ENCODE results near the gene KRT2. TPM values are rescaled to one million over a fixed set of nuclear protein-coding genes. Genes with fewer than 3 reads are reported as not detected.

KRT2 gene
- total RNA-seq, 4 donors from 2014 or later, result not detected

DNA sequence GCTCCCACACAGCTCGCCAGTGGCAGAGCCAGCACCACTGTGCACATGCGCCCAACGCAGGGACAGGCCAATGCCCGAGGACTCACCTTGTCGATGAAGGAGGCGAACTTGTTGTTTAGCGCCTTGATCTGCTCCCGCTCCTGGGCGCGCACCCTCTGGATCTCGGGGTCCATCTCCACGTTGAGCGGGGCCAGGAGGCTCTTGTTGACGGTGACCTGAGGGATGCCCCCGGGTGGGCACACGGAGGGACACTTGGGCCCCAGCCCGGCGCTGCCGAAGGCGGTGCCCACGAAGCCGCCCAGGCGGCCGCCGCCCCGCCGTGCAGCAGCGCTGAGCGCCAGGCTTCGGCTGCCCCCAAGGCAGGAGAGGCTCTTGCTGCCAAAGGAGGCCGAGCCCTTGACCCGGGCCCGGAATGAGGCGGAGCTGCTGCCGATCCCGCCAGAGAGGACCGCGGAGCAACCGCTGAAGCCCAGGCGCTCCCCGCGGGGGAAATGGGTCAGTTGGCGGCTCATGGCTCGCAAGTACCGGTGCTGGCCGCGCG is 51.0 kb downstream of the KRT2 start, which contains the start of gene KRT72:
Gene KRT72, minus strand, starts transcription at position 523 of the 541 bp plus-strand sequence. Its CDS starts 11 bp downstream, at position 512.
- peak; percentile 82 for DNase-seq (ENCODE audit: extremely low spot score)
- H3K4me1 ChIP-seq, result no peaks in the 10 kb centered on the region
- H3K27me3 ChIP-seq, result peaks cover 0 to 56% (median 9%) of the 10 kb centered on the region in 4 donors
- TF ChIP-seq EP300 (IDR thresholded peaks at IDR 0.05), result no peak
- TF ChIP-seq, protein P1, sequence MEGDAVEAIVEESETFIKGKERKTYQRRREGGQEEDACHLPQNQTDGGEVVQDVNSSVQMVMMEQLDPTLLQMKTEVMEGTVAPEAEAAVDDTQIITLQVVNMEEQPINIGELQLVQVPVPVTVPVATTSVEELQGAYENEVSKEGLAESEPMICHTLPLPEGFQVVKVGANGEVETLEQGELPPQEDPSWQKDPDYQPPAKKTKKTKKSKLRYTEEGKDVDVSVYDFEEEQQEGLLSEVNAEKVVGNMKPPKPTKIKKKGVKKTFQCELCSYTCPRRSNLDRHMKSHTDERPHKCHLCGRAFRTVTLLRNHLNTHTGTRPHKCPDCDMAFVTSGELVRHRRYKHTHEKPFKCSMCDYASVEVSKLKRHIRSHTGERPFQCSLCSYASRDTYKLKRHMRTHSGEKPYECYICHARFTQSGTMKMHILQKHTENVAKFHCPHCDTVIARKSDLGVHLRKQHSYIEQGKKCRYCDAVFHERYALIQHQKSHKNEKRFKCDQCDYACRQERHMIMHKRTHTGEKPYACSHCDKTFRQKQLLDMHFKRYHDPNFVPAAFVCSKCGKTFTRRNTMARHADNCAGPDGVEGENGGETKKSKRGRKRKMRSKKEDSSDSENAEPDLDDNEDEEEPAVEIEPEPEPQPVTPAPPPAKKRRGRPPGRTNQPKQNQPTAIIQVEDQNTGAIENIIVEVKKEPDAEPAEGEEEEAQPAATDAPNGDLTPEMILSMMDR (IDR thresholded peaks at IDR 0.05), result no peak
- TF ChIP-seq POLR2A (IDR thresholded peaks at IDR 0.05; ENCODE audit: low read depth), result no peak
- no peak for TF ChIP-seq POLR2AphosphoS5 (IDR thresholded peaks at IDR 0.05)
- 44% methylated on average over 14 of the region's 48 CpGs for WGBS
- no peak within 1 kb of the TSS for H3K27ac ChIP-seq (replicated peaks in 1 of 4)
- no peaks in the 10 kb centered on the region for H3K9me3 ChIP-seq
- intact Hi-C loops (cut with DNase I), result no loop called here
- no peaks in the 10 kb centered on the region for H3K36me3 ChIP-seq
- no peak within 1 kb of the TSS for H3K4me3 ChIP-seq

DNA sequence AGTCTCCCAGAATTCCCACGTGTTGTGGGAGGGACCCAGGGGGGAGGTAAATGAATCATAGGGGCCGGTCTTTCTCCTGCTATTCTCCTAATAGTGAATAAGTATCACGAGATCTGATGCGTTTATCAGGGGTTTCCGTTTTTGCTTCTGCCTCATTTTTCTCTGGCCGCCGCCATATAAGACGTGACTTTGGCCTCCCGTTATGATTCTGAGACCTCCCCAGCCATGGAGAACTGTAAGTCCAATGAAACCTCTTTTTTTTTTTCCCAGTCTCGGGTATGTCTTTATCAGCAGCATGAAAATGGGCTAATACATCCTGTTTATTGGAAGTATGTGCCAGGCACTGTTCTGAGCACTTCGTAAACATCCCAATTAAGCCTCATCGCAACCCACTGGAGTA is 51.5 kb downstream of the KRT2 start:
- H3K9me3 ChIP-seq, result no peaks in the 10 kb centered on the region
- no peaks in the 10 kb centered on the region for H3K4me1 ChIP-seq
- TF ChIP-seq POLR2AphosphoS5 (IDR thresholded peaks at IDR 0.05) (no peak), POLR2A (IDR thresholded peaks at IDR 0.05; ENCODE audit: low read depth) (no peak), EP300 (IDR thresholded peaks at IDR 0.05) (no peak)
- TF ChIP-seq, protein P1 (IDR thresholded peaks at IDR 0.05), result no peak
- H3K36me3 ChIP-seq, result no peaks in the 10 kb centered on the region
- DNase-seq (ENCODE audit: extremely low spot score), result peak; percentile 29
- H3K4me3 ChIP-seq, result no peak overlapping the region
- 84% methylated on average over 12 of the region's 12 CpGs for WGBS
- H3K27ac ChIP-seq (replicated peaks in 1 of 4), result no peak overlapping the region
- intact Hi-C loops (cut with DNase I), result no loop called here
- peaks cover 0 to 56% (median 9%) of the 10 kb centered on the region in 4 donors for H3K27me3 ChIP-seq

DNA sequence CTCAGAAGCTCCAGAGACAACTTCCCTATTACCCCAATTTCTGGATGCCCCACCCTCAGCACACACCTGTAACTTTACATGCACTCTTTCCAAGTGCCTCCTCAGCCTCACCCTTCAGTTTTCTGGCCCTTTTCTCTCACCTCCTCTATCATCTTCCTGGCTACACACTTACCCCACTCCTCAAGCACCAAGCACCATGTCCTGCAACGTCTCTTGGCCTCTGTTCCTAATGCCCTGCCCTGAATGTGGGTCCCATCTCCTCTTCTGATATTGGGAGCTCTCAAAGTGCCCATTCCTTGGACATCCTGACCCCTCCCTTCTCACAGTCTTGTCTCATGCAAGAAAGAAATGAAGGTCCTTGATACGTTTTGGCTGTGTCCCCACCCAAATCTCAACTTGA is 51.9 kb downstream of the KRT2 start:
- no peak overlapping the region for H3K27ac ChIP-seq (replicated peaks in 1 of 4)
- no peak overlapping the region for H3K4me3 ChIP-seq
- WGBS, result 80% methylated on average over 2 of the region's 2 CpGs
- peaks cover 0 to 55% (median 9%) of the 10 kb centered on the region in 4 donors for H3K27me3 ChIP-seq
- peak; percentile 53 for DNase-seq (ENCODE audit: extremely low spot score)
- H3K36me3 ChIP-seq, result no peaks in the 10 kb centered on the region
- H3K9me3 ChIP-seq, result no peaks in the 10 kb centered on the region
- no peaks in the 10 kb centered on the region for H3K4me1 ChIP-seq
- intact Hi-C loops (cut with DNase I), result no loop called here
- TF ChIP-seq EP300 (IDR thresholded peaks at IDR 0.05) (no peak), POLR2A (IDR thresholded peaks at IDR 0.05; ENCODE audit: low read depth) (no peak), POLR2AphosphoS5 (IDR thresholded peaks at IDR 0.05) (no peak)
- TF ChIP-seq, protein P1 (IDR thresholded peaks at IDR 0.05), result no peak

DNA sequence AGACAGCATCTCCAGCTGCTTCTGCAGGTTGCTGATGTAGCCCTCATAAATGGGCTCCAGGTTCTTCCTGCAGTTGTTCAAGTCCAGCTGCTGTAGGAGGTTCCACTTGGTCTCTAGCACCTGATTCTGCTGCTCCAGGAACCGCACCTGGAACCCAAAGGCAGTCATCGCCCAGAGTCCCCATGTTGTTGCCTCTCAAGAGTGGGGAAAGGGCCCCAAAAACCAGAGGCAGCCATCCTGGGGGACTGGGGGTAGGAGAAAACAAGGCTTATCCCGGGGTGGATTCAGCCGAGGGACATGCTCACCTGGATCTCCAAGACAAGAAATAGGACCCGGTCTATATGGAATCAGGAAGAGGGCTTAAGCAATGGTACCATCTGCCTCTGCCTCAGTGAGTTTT is 53.0 kb downstream of the KRT2 start:
- TF ChIP-seq POLR2AphosphoS5 (IDR thresholded peaks at IDR 0.05) (no peak), EP300 (IDR thresholded peaks at IDR 0.05) (no peak), POLR2A (IDR thresholded peaks at IDR 0.05; ENCODE audit: low read depth) (no peak)
- TF ChIP-seq, protein P1 (IDR thresholded peaks at IDR 0.05), result no peak
- WGBS, result 98% methylated on average over 5 of the region's 5 CpGs
- no peak overlapping the region for H3K27ac ChIP-seq (replicated peaks in 1 of 4)
- peaks cover 0 to 52% (median 9%) of the 10 kb centered on the region in 4 donors for H3K27me3 ChIP-seq
- no peaks in the 10 kb centered on the region for H3K4me1 ChIP-seq
- H3K4me3 ChIP-seq, result no peak overlapping the region
- H3K36me3 ChIP-seq, result no peaks in the 10 kb centered on the region
- no peaks in the 10 kb centered on the region for H3K9me3 ChIP-seq
- intact Hi-C loops (cut with DNase I), result no loop called here
- no peak for DNase-seq (ENCODE audit: extremely low spot score)

Other genes starting within 250 kb of the KRT2 start
- gene KRT82, start 245.9 kb downstream of the KRT2 start, total RNA-seq, result not detected
- not detected for gene KRT75, start 217.8 kb downstream of the KRT2 start, total RNA-seq
- not detected for gene KRT6B, start 200.1 kb downstream of the KRT2 start, total RNA-seq
- gene KRT6C, start 178.4 kb downstream of the KRT2 start, total RNA-seq, result not detected
- gene KRT6A, start 159.0 kb downstream of the KRT2 start, total RNA-seq, result 1 to 10 TPM in 1 of 4 donors, not detected in 3; 5.4 TPM
- gene KRT5, start 131.8 kb downstream of the KRT2 start, total RNA-seq, result 1 to 10 TPM in 1 of 4 donors, under 1 TPM in 1, not detected in 2; 0.46 to 1.2 TPM
- not detected for gene KRT71, start 99.1 kb downstream of the KRT2 start, total RNA-seq
- gene KRT74, start 78.4 kb downstream of the KRT2 start, total RNA-seq, result not detected
- not detected for gene KRT72, start 50.7 kb downstream of the KRT2 start, total RNA-seq
- not detected for gene KRT73, start 33.7 kb downstream of the KRT2 start, total RNA-seq
- not detected for gene KRT1, start 28.2 kb upstream of the KRT2 start, total RNA-seq
- gene KRT77, start 51.3 kb upstream of the KRT2 start, total RNA-seq, result not detected
- gene KRT76, start 125.1 kb upstream of the KRT2 start, total RNA-seq, result not detected
- not detected for gene KRT3, start 143.9 kb upstream of the KRT2 start, total RNA-seq
- gene KRT4, start 161.9 kb upstream of the KRT2 start, total RNA-seq, result 1 to 10 TPM in 1 of 4 donors, under 1 TPM in 3; 0.13 to 5.4 (median 0.20) TPM
- gene KRT79, start 182.1 kb upstream of the KRT2 start, total RNA-seq, result not detected
- 1 to 10 TPM in 1 of 4 donors, under 1 TPM in 2, not detected in 1; 0.33 to 2.1 (median 0.75) TPM for gene KRT78, start 196.8 kb upstream of the KRT2 start, total RNA-seq

Measured in esophagus muscularis mucosa (tissue), 4 donors.